RWPE2 (cell line): ENCODE data around the gene FHIT.

Experiments used
- ATAC-seq: fragments of 200-7000 bp; cut with Tn5 transposase; 3 replicates; pipeline ENCODE4 v1.9.1; 2021; ENCODE audit warnings: low read depth
- DNase-seq: peaks from one replicate; pipeline ENCODE4 v3.0.0-alpha.2; 2020; ENCODE audit warnings: low spot score
- H3K27ac ChIP-seq: fragments of 450-650 bp; 2 replicates; pipeline ENCODE4 v1.5.1; 2017; ENCODE audit warnings: mild to moderate bottlenecking; ENCODE audit not compliant: poor library complexity, severe bottlenecking
- H3K27me3 ChIP-seq: fragments of 250-450 bp; sonication (Bioruptor Pico); 2 replicates; pipeline ENCODE4 v1.5.1; 2021; ENCODE audit warnings: mild to moderate bottlenecking, moderate library complexity; ENCODE audit not compliant: insufficient read depth, poor library complexity, severe bottlenecking
- H3K36me3 ChIP-seq: fragments of 250-450 bp; sonication (Bioruptor Pico); 2 replicates; pipeline ENCODE4 v1.5.1; 2020; ENCODE audit warnings: low read depth, mild to moderate bottlenecking, moderate library complexity
- H3K4me1 ChIP-seq: fragments of 250-450 bp; sonication (Bioruptor Pico); 2 replicates; pipeline ENCODE4 v1.5.1; 2021; ENCODE audit warnings: mild to moderate bottlenecking, moderate library complexity; ENCODE audit not compliant: insufficient read depth, poor library complexity, severe bottlenecking
- H3K4me3 ChIP-seq: fragments of 250-450 bp; sonication (Bioruptor Pico); 2 replicates; pipeline ENCODE4 v1.5.1; 2021; ENCODE audit warnings: mild to moderate bottlenecking, moderate library complexity; ENCODE audit not compliant: severe bottlenecking
- H3K9me3 ChIP-seq: fragments of 250-450 bp; sonication (Bioruptor Pico); 2 replicates; pipeline ENCODE4 v1.5.1; 2021; ENCODE audit warnings: mild to moderate bottlenecking, moderate library complexity; ENCODE audit not compliant: severe bottlenecking
- TF ChIP-seq, protein P1 (sequence below): fragments of 450-650 bp; IDR thresholded peaks from one replicate; pipeline ENCODE4 v1.5.1; 2017; ENCODE audit warnings: mild to moderate bottlenecking, moderate library complexity; ENCODE audit not compliant: poor library complexity, severe bottlenecking

FHIT gene

DNA sequence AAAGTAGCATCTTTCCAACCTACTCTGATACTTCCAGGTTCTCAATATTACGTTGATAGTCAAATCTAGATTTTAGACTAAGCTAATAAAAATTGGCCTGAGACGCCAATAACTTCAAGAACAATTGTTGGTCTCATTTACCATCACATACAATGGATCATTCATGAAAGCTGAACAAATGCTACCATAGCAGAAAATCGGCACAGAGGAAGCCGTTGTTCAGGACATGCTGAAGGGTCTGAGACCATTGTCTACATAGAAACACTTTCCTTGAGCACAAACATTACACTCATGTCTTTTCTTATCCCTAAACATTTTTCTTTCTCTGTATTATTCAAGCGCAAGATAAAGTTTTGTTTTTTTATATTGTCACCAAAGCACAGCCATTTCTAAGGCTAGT lies 37.2 kb upstream of the FHIT start:
- DNase-seq (no peak), ATAC-seq (no peak)
- Histone ChIP-seq H3K9me3 (no peaks in the 10 kb centered on the region), H3K4me1 (no peaks in the 10 kb centered on the region), H3K4me3 (no peak overlapping the region), H3K36me3 (no peaks in the 10 kb centered on the region), H3K27ac (no peak overlapping the region), H3K27me3 (no peaks in the 10 kb centered on the region)
- TF ChIP-seq, protein P1, sequence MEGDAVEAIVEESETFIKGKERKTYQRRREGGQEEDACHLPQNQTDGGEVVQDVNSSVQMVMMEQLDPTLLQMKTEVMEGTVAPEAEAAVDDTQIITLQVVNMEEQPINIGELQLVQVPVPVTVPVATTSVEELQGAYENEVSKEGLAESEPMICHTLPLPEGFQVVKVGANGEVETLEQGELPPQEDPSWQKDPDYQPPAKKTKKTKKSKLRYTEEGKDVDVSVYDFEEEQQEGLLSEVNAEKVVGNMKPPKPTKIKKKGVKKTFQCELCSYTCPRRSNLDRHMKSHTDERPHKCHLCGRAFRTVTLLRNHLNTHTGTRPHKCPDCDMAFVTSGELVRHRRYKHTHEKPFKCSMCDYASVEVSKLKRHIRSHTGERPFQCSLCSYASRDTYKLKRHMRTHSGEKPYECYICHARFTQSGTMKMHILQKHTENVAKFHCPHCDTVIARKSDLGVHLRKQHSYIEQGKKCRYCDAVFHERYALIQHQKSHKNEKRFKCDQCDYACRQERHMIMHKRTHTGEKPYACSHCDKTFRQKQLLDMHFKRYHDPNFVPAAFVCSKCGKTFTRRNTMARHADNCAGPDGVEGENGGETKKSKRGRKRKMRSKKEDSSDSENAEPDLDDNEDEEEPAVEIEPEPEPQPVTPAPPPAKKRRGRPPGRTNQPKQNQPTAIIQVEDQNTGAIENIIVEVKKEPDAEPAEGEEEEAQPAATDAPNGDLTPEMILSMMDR, result no peak

DNA sequence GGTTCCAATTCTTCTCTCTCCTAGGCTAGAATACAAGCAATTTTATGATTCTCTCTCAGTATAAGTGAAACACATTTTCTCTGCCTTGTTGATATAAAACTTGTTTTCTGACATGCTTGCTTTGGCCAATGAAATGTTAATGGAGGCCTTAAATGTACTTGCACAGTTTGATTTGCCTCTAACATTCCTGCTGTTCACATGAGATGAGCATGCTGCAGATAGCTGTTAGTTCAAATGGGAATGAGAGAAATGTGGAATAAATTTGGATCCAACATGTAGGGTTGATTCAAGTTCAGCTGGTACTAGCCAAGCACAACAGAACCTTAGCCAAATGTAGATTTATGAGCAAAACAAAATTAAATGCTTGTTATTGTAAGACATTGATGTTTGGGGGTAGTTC lies 32.6 kb upstream of the FHIT start:
- Histone ChIP-seq H3K27ac (no peak overlapping the region), H3K4me3 (no peak overlapping the region), H3K36me3 (no peaks in the 10 kb centered on the region), H3K9me3 (no peaks in the 10 kb centered on the region), H3K27me3 (peaks cover 3% of the 10 kb centered on the region), H3K4me1 (no peaks in the 10 kb centered on the region)
- no peak for DNase-seq
- TF ChIP-seq, protein P1, result no peak
- no peak for ATAC-seq

GRCh38 chr3:61278713-61279112 lies 27.5 kb upstream of the FHIT start:
- ATAC-seq (no peak), DNase-seq (no peak)
- no peaks in the 10 kb centered on the region for H3K4me1 ChIP-seq
- no peaks in the 10 kb centered on the region for H3K36me3 ChIP-seq
- TF ChIP-seq, protein P1, result no peak
- peaks cover 3% of the 10 kb centered on the region for H3K27me3 ChIP-seq
- H3K9me3 ChIP-seq, result no peaks in the 10 kb centered on the region
- H3K27ac ChIP-seq, result no peak overlapping the region
- no peak overlapping the region for H3K4me3 ChIP-seq

DNA sequence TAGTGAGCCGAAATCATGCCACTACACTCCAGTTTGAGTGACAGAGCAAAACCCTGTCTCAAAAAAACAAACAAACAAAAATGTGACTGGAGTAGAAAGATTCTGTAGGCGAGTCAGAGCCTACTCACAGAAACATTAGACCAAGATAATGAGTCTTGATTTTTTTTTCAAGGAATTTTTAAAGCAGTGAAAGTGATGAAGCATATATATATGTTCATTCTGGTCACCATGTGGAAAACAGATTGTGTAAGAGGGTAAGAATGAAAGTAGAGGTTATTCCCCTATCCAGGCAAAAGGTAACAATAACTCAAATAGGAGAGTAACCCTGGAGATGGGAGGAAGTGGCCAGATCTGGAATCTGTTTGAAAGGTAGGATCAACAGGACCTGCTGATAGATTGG lies 26.2 kb upstream of the FHIT start:
- Histone ChIP-seq H3K36me3 (no peaks in the 10 kb centered on the region), H3K27me3 (no peaks in the 10 kb centered on the region), H3K27ac (no peak overlapping the region), H3K4me1 (no peaks in the 10 kb centered on the region), H3K9me3 (no peaks in the 10 kb centered on the region), H3K4me3 (no peak overlapping the region)
- TF ChIP-seq, protein P1, result no peak
- no peak for ATAC-seq
- DNase-seq, result no peak

DNA sequence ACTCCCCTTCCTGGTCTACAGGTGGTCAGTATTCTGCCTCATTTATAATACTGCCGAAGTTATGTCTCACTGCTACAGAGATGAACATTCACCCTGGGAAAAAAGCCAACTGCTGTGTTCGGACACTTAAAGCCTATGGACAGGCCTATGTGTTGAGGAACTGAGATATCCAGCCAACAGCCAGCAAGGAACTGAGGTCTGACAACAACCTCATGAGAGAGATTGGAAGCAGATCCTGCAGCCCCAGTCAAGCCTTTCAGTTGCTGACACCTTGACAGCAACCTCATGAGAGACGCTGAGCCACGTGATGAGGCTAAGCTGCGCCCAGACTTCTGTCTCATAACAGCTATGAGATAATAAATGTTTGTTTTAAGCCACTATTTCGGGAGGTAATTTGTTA lies 18.2 kb upstream of the FHIT start:
- DNase-seq, result no peak
- Histone ChIP-seq H3K9me3 (no peaks in the 10 kb centered on the region), H3K4me1 (no peaks in the 10 kb centered on the region), H3K27me3 (no peaks in the 10 kb centered on the region), H3K4me3 (no peak overlapping the region), H3K36me3 (no peaks in the 10 kb centered on the region), H3K27ac (no peak overlapping the region)
- TF ChIP-seq, protein P1, result no peak
- ATAC-seq, result no peak
